ENCODE results near the gene AAK1.

DNA sequence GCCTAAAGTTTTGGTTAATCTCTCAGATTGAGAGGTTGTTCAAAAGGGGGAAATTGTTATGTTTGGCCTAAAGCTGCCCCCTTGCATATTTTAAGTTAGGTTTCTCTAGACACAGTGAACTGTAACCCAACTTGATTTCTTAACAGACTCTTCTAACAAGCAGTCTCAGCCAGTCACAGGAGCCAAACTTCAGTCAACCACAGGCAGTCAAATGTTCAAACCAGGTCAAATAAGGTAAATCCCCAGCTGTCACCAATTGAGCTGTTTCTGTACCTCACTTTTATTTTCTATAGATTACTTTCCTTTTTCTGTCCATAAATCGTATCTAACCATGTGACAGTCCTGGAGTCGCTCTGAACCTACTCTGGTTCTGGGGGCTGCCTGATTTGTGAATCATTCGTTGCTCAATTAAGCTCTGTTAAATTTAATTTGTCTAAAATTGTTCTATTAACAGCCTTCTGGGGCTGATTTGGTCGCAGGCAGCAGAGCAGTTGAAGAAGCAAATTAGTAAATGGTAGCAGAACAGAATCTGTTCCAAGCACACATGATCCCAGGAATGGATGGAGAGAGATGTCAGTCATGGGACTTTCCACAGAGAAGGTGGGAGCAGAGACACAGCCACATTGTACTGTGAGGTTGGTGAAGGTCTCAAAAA, 189.9 kb downstream of the AAK1 start:
- TF ChIP-seq, protein P1, sequence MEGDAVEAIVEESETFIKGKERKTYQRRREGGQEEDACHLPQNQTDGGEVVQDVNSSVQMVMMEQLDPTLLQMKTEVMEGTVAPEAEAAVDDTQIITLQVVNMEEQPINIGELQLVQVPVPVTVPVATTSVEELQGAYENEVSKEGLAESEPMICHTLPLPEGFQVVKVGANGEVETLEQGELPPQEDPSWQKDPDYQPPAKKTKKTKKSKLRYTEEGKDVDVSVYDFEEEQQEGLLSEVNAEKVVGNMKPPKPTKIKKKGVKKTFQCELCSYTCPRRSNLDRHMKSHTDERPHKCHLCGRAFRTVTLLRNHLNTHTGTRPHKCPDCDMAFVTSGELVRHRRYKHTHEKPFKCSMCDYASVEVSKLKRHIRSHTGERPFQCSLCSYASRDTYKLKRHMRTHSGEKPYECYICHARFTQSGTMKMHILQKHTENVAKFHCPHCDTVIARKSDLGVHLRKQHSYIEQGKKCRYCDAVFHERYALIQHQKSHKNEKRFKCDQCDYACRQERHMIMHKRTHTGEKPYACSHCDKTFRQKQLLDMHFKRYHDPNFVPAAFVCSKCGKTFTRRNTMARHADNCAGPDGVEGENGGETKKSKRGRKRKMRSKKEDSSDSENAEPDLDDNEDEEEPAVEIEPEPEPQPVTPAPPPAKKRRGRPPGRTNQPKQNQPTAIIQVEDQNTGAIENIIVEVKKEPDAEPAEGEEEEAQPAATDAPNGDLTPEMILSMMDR (IDR thresholded peaks at IDR 0.05) = no peak
- no peak for TF ChIP-seq POLR2A (IDR thresholded peaks at IDR 0.05)

All from lower leg skin (tissue), 3 donors.